Endodermal cell (in vitro differentiated cells): Measurements from ENCODE around the gene MAP3K4. TPM values are rescaled to one million over a fixed set of nuclear protein-coding genes. Genes with fewer than 3 reads are reported as not detected.
A peak's percentile ranks its signal among the peaks of the same experiment; 100 is the strongest.

Source experiments
- DNase-seq: peaks from one replicate; pipeline ENCODE4 v3.0.0-alpha.2; 2017
- H3K27ac ChIP-seq: 2 replicates; pipeline ENCODE4 v1.5.1; 2013; ENCODE audit warnings: mild to moderate bottlenecking, low read depth, low read length, moderate library complexity
- H3K27me3 ChIP-seq: 2 replicates; pipeline ENCODE4 v1.6.1; 2013; ENCODE audit warnings: mild to moderate bottlenecking, low read length, moderate library complexity; ENCODE audit not compliant: insufficient read depth, control insufficient read depth, poor library complexity, severe bottlenecking
- H3K36me3 ChIP-seq: 2 replicates; pipeline ENCODE4 v1.7.0; 2013; ENCODE audit warnings: mild to moderate bottlenecking, low read length, moderate library complexity; ENCODE audit not compliant: control insufficient read depth, insufficient read depth
- H3K4me1 ChIP-seq: one replicate; pipeline ENCODE4 v1.7.0; 2013; ENCODE audit warnings: low read length; ENCODE audit not compliant: control insufficient read depth, insufficient read depth
- H3K4me3 ChIP-seq: 2 replicates; pipeline ENCODE4 v1.5.1; 2013; ENCODE audit warnings: mild to moderate bottlenecking, low read length, moderate library complexity
- H3K9ac ChIP-seq: 2 replicates; pipeline ENCODE4 v1.6.1; 2013; ENCODE audit warnings: mild to moderate bottlenecking, low read length, moderate library complexity; ENCODE audit not compliant: poor library complexity, severe bottlenecking; ENCODE audit errors: extremely low read depth
- H3K9me3 ChIP-seq: 2 replicates; pipeline ENCODE4 v1.6.1; 2013; ENCODE audit warnings: mild to moderate bottlenecking, low read length, moderate library complexity; ENCODE audit not compliant: control insufficient read depth
- H3K27ac Mint-ChIP-seq: 2 replicates; pipeline ENCODE4 v1.8.0; 2020; ENCODE audit warnings: mixed read lengths
- H3K27me3 Mint-ChIP-seq: 2 replicates; pipeline ENCODE4 v1.8.0; 2021; ENCODE audit warnings: mild to moderate bottlenecking, mixed read lengths; ENCODE audit not compliant: insufficient read depth
- H3K36me3 Mint-ChIP-seq: 2 replicates; pipeline ENCODE4 v1.8.0; 2020; ENCODE audit warnings: low read depth, mixed read lengths
- H3K4me1 Mint-ChIP-seq: 2 replicates; pipeline ENCODE4 v1.8.0; 2020; ENCODE audit warnings: mixed read lengths
- H3K4me3 Mint-ChIP-seq: 2 replicates; pipeline ENCODE4 v1.8.0; 2020; ENCODE audit warnings: mild to moderate bottlenecking, moderate library complexity, mixed read lengths
- H3K9me3 Mint-ChIP-seq: 2 replicates; pipeline ENCODE4 v1.8.0; 2020; ENCODE audit warnings: mild to moderate bottlenecking, mixed read lengths
- CTCF ChIP-seq: fragments of 200-600 bp; sonication (generic); conservative IDR thresholded peaks from 2 replicates; pipeline ENCODE4 v1.5.0; 2021; ENCODE audit warnings: antibody characterized with exemption, mild to moderate bottlenecking
- WGBS, 2 experiments: methylation state at CpG; one replicate each; pipeline versions ENCODE4 v1.1.5 to v1.1.7; 2013; ENCODE audit warnings: missing lambda C conversion rate in 2 of 2, mixed read lengths in 1 of 2; ENCODE audit not compliant: insufficient coverage in 1 of 2, insufficient read length in 1 of 2; 5-methylcytosine and 5-hydroxymethylcytosine counted together
- total RNA-seq, 2 donors: library from RNA; stranded (reverse); fragmentation: NEBNext Ultra II Directional in 1 of 2; extraction: Animal tissue kit (Norgen Biotek cat#: 25700) in 1 of 2; gene quantifications; 2 replicates in 1 of 2; 3 replicates in 1 of 2; pipeline ENCODE4 v1.2.1, GENCODE V29; 2021

The MAP3K4 gene
- total RNA-seq, 2 donors from 2014 or later, result 82.8 to 105 TPM

- DNase-seq, result no peak
- Histone ChIP-seq H3K36me3 (no peaks in the 10 kb centered on the region), H3K4me1 (no peaks in the 10 kb centered on the region), H3K4me3 (no peak overlapping the region), H3K27me3 (no peaks in the 10 kb centered on the region), H3K9me3 (no peaks in the 10 kb centered on the region), H3K27ac (no peak overlapping the region), H3K9ac (no peak overlapping the region)
- Mint-ChIP-seq H3K36me3 (peaks cover 7% of the 10 kb centered on the region), H3K4me1 (peaks cover 32% of the 10 kb centered on the region), H3K9me3 (no peaks in the 10 kb centered on the region), H3K4me3 (no peak overlapping the region), H3K27me3 (no peaks in the 10 kb centered on the region), H3K27ac (no peak overlapping the region)
- no peak for TF ChIP-seq CTCF
- 87 to 91% methylated on average over 12 to 13 of the region's 13 CpGs for WGBS, 2 experiments
These were observed 35.9 kb upstream of the MAP3K4 start for GRCh38 chr6:160955508-160956295.

DNA sequence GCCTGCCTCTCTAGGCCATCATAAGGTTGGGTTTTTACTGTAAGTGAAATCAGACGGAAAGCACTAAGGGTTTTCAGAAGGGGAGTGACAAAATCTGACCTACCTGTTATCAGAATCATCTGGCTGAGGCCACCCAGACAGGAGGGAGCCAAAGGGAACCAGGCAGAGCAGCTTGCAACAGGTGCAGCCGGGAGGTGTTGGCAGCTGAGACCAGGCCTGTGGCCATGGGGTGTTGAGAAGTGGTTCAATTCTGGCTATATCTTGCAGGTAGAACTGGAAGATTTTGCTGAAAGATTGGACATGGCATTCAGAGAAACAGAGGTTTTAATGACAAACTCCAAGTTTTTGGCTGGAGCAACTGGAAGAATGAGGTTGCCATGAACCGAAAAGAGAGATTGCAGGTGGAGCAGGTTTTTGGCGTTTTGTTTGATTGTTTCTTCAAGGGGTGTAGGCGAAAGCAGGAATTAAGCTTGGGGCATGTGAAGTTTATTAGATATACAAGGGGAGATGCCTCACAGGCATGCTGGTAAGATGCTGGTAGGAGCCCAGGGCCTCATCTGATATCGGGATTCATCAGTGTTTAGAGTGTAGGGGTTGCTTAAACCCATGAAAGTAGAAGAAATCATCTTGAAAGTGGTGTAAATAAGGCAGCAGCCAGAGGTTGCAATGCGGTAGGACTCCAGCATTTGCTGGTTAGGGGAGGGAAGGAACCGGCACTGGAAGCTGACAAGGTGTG is 35.1 kb upstream of the MAP3K4 start:
- Mint-ChIP-seq H3K27me3 (no peaks in the 10 kb centered on the region), H3K27ac (no peak overlapping the region), H3K36me3 (peaks cover 7% of the 10 kb centered on the region), H3K4me1 (peaks cover 28% of the 10 kb centered on the region), H3K4me3 (no peak overlapping the region), H3K9me3 (no peaks in the 10 kb centered on the region)
- H3K4me3 ChIP-seq, result no peak overlapping the region
- H3K9ac ChIP-seq, result no peak overlapping the region
- no peaks in the 10 kb centered on the region for H3K36me3 ChIP-seq
- WGBS, 2 experiments, result 92 to 99% methylated on average over 8 of the region's 8 CpGs
- H3K27me3 ChIP-seq, result no peaks in the 10 kb centered on the region
- no peak overlapping the region for H3K27ac ChIP-seq
- DNase-seq, result no peak
- no peak for TF ChIP-seq CTCF
- no peaks in the 10 kb centered on the region for H3K4me1 ChIP-seq
- H3K9me3 ChIP-seq, result no peaks in the 10 kb centered on the region

DNA sequence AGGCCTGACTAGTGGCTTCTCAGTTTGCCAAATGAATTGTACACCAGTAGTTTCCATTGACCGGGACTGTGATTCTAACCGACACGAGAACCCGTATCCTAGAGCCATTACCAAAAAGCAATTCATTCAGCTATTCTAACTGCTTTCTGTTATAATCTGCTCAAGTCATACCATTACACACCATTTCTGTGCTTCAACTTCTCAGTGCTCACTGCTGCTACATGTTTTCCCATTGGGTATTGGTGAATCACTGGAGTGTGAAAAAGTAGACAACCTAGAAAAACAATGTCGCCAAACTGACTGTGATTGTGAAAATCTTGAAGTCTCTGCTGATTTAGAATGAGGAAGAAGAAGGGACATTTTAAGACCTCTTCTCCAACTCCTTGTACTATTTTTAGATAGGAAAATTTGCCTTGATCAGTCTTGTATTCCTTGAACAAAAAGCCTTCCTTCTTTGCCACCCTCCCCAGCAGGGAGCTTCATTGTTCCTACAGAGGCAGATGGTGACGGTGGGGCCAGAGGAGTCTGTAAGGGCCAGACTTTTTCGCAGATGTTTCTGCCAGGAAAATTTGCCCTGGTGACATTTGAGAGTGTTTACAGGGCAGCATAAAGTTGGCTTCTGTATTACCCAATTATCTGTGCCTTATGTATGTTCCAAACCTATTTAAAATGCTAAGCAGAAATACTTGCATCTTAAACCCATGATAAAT is 31.7 kb upstream of the MAP3K4 start:
- H3K9ac ChIP-seq, result no peak overlapping the region
- no peaks in the 10 kb centered on the region for H3K9me3 Mint-ChIP-seq
- WGBS, 2 experiments, result 81 to 86% methylated on average over 6 to 7 of the region's 7 CpGs
- no peak overlapping the region for H3K4me3 Mint-ChIP-seq
- no peaks in the 10 kb centered on the region for H3K27me3 ChIP-seq
- no peak for TF ChIP-seq CTCF
- H3K4me1 ChIP-seq, result no peaks in the 10 kb centered on the region
- DNase-seq, result no peak
- peaks cover 31% of the 10 kb centered on the region for H3K4me1 Mint-ChIP-seq
- H3K36me3 Mint-ChIP-seq, result peaks cover 8% of the 10 kb centered on the region
- H3K27ac Mint-ChIP-seq, result peak overlapping the region; percentile 36
- H3K4me3 ChIP-seq, result no peak overlapping the region
- H3K27ac ChIP-seq, result peak overlapping the region; percentile 75
- H3K27me3 Mint-ChIP-seq, result no peaks in the 10 kb centered on the region
- no peaks in the 10 kb centered on the region for H3K9me3 ChIP-seq
- no peaks in the 10 kb centered on the region for H3K36me3 ChIP-seq
